GM18861 (cell line): ENCODE measurements around the gene PALM.
"Not testable (repeated sequence)": the region's sequence is repeated elsewhere in the genome, so short reads cannot be mapped to it uniquely, and the experiment has no call there.

Experiments
- ATAC-seq: cut with Tn5 transposase; IDR thresholded peaks from one replicate; pipeline ENCODE4 v1.9.1; 2021; ENCODE audit not compliant: unreplicated experiment

The PALM gene

DNA sequence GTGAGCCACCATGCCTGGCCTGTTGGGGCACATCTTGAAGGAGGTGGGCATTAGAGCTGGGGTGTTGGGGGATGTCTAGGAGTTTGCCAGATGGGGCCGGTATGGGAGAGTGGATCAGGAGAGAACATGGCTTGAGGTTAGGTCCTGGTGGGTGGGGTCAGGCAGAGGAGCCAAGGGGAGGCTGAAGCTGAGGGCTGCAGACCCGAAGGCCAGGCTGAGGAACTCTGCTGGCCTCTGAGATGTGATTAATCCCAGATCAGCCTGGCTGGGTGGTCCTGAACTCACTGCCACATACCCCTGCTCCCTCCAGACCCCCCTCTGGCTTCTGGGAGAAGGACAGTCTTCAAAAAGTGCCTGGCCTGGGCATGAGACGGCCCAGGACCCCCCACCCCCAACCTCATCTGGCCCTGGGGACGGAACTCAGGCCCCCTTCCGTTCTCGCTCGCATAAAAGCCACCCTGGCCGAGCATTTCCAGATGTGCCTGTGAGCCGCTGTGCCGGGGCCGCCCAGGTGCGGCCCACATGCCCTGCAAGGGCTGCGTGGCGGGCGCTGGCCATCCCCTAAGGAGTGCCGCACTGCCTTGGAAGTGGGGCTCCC, 29.8 kb upstream of the PALM start:
- ATAC-seq, result no peak

DNA sequence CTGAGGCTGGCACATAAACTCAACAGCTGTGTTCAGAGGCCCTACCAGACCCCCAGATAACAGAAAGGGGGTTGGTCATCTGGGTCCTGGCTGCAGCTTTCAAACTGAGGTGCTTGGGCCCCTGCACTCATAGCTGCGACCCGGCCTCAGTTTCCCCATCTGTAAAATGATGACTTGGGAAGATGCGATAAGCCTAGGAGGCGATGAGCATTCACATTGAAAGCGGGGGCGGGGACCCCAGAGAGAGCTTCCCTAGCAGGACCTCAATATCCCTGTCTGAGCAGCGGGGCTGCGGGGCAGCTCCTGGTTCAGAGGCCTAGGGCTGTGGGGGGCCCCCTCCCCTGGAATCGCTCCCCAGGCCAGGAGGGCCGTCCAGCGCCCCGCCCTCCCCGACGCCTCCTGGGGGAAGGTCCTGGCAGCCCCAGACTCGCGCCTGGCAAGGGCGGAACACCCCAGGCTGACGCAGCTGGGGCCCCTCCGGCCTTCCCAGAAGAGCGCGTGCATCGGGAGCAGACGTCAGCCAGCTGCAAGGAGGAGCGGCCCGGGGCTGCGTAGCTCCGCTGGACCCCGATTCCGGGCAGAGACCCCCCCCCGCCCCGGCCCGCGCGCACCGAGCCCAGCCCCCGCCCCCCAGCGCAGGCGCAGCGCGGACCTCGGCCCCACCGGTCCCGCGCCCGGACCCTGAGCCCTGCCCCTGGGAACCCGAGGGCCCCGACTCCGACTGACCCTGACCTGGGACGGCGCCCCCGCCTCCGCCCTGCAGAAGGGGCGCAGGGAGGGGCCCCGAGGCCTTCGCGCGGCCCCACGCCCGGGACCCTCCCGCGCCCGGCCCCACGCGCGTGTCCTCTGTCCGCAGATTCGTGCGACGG, 29.1 kb upstream of the PALM start:
- peak; percentile 20 for ATAC-seq

DNA sequence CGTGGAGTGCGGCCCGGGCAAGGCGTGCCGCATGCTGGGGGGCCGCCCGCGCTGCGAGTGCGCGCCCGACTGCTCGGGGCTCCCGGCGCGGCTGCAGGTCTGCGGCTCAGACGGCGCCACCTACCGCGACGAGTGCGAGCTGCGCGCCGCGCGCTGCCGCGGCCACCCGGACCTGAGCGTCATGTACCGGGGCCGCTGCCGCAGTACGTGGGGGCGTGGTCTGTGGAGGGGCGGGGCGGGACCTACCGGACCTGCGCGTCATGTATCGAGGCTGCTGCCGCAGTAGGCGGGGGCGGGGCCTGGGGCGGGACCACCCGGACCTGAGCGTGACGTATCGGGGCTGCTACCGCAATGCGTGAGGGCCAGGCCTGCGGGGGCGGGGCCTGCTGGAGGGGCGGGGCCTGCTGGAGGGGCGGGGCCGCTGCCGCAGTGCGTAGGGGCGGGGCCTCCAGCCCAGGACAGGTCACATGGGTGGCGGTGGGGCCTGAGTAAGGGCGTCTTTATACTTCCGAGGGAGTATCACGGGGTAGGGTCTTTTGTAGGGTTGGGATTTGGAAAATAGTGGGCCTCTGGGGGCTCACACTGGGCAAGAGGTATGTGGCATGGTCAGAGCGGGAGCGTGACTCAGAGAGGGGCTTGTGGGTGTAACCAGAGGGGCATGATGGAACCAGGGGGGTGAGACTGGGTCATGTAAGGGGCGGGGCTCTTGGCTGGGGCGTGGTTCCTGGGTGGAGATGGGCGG, 28.3 kb upstream of the PALM start:
- peak; percentile 63 for ATAC-seq

DNA sequence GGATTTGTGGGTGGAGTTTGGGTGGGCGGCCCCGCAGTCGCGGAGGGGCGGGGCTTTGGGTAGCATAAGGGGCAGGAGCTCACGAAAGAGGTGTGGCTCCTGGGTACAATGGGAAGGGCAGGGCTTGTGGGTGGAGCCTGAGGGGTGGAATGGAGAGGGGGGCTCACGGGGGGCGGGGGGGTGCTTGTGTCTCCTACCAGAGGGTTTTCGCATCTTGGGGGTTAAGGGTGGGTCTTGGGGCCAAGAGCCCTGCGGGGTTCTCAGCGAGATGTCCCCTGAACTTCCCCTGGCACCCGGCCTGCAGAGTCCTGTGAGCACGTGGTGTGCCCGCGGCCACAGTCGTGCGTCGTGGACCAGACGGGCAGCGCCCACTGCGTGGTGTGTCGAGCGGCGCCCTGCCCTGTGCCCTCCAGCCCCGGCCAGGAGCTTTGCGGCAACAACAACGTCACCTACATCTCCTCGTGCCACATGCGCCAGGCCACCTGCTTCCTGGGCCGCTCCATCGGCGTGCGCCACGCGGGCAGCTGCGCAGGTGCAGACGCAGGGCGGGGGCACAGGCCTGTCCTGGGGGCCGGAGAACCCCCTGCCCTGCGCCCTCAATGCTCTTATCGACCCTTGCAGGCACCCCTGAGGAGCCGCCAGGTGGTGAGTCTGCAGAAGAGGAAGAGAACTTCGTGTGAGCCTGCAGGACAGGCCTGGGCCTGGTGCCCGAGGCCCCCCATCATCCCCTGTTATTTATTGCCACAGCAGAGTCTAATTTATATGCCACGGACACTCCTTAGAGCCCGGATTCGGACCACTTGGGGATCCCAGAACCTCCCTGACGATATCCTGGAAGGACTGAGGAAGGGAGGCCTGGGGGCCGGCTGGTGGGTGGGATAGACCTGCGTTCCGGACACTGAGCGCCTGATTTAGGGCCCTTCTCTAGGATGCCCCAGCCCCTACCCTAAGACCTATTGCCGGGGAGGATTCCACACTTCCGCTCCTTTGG, 27.4 kb upstream of the PALM start:
- ATAC-seq, result no peak

DNA sequence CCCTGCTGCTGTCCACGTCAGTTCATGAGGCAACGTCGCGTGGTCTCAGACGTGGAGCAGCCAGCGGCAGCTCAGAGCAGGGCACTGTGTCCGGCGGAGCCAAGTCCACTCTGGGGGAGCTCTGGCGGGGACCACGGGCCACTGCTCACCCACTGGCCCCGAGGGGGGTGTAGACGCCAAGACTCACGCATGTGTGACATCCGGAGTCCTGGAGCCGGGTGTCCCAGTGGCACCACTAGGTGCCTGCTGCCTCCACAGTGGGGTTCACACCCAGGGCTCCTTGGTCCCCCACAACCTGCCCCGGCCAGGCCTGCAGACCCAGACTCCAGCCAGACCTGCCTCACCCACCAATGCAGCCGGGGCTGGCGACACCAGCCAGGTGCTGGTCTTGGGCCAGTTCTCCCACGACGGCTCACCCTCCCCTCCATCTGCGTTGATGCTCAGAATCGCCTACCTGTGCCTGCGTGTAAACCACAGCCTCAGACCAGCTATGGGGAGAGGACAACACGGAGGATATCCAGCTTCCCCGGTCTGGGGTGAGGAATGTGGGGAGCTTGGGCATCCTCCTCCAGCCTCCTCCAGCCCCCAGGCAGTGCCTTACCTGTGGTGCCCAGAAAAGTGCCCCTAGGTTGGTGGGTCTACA, 25.9 kb upstream of the PALM start:
- ATAC-seq, result no peak

DNA sequence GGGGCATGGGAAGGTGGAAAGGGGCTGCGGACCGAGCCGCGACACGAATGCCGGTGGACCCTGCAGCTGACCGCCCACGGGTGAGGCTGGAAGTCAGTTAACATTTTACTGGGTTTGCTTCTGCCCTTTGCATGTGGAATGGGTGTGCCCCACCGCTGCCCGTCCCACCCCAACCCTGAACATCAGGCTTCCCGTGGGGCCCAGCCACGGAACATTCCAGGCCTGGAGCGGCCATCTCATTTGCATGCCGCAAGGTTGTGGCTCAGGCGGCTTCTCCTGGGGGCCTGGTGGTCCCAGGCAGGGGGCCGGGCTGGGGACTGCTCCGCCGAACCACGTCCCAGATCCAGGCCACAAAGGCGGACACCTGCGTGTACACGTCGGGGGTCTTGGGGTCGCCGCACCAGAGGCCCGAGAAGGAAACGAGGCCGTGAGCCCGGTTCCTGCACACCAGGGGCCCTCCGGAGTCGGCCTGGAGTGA, 23.2 kb upstream of the PALM start:
- no peak for ATAC-seq

DNA sequence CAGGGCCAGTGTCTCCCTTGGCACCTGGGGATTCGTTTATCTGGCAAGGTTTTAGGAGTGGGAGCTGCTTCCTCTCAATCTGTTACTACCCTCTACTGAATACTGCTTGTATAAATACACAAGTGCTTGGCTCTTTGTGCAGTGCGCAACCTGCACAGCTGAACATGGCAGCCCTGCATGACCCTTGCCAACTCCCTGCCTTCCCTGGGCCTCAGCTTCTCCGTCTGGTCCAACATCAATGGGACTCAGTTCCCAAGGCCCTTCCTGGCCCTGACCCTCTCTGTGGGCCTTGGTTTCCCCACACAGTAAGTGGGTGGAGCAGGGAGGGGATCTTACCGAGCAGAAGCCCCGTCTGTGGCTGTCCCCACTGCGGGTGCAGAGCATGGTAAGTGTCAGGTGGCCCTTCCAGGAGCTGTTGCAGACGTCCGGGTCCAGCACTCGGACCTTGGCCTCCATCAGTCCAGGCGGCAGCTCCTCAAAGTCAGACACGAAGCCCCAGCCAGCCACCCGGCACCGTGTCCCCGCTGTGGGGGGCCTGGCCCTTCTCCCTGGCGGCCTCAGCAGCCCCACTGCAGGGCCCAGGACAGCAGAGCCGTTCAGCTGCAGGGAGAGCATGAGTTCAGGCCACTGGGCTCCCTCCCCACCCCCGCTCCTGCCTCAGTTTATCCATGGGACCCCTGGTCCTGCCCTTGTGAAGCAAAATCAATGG, 22.0 kb upstream of the PALM start:
- ATAC-seq, result no peak

DNA sequence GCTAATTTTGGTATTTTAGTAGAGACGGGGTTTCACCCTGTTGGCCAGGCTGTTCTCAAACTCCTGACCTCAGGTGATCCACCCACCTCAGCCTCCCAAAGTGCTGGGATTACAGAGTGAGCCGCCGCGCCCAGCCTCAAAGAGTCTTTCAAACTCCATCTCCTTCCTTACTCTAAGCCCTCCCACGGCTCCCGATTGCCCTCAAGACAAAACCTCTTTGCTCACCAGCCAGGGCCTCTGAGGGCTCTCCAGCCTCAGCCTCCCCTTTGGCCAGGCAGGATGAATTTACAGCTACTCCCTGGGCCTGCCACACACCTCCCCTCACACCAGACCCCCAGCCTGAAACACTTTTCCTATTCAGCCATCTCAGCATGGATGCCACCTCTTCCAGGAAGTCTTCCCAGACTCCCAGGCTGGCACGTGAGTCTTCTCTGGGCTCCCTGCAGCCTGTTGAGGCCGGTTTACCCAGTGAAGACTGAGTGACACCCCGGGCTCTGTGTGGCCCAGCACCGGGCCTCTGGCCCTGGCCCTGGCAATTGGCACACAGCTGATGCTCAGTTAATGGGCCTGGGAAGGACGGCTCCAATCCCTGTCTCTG, 21.1 kb upstream of the PALM start:
- ATAC-seq, result no peak

DNA sequence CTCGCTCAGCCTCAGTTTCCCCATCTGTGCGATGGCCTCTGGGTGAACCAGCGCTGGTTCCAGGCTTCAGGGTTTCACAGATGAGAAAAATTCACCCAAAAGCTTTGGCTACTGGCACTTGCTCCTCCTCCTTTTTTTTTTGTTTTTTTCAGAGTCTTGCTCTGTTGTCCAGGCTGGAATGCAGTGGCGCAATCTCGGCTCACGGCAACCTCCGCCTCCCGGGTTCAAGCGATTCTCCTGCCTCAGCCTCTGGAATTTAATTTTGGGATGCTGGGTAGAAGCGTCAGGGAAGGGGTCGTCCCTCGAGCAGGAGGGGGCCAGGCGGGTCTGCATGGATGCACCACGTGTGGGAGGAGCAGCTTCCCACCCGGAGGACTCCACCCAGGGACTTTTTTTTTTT, 20.5 kb upstream of the PALM start:
- ATAC-seq, result no peak

DNA sequence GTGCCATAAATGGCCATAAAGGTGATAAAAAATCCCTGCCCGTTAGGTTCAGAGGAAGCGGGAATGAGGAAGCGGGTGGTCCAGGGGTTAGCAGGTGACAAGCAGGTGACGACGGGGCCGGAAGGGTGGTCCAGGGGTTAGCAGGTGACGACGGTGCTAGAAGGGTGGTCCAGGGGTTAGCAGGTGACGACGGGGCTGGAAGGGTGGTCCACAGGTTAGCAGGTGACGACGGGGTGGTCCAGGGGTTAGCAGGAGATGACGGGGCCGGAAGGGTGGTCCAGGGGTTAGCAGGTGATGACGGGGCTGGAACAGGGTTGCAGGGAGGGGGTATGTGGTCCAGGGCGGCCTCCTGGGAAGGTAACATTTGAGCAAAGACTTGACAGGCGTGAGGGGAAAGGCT, 19.7 kb upstream of the PALM start:
- no peak for ATAC-seq

DNA sequence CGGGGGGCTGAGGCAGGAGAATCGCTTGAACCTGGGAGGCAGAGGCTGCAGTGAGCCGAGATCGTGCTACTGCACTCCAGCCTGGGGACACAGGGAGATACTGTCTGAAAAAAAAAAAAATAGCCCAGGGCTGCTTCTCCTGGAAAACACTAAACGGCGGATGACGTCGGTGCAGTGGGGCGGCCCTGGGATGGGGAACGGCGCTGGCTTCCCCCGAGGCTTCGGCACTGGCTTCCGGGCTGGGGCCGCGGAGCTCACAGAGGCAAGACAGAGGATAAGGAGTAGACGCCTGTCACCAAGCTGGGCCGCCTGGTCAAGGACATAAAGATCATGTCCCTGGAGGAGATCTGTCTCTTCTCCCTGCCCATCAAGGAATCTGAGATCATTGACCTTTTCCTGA, 18.5 kb upstream of the PALM start:
- no peak for ATAC-seq

DNA sequence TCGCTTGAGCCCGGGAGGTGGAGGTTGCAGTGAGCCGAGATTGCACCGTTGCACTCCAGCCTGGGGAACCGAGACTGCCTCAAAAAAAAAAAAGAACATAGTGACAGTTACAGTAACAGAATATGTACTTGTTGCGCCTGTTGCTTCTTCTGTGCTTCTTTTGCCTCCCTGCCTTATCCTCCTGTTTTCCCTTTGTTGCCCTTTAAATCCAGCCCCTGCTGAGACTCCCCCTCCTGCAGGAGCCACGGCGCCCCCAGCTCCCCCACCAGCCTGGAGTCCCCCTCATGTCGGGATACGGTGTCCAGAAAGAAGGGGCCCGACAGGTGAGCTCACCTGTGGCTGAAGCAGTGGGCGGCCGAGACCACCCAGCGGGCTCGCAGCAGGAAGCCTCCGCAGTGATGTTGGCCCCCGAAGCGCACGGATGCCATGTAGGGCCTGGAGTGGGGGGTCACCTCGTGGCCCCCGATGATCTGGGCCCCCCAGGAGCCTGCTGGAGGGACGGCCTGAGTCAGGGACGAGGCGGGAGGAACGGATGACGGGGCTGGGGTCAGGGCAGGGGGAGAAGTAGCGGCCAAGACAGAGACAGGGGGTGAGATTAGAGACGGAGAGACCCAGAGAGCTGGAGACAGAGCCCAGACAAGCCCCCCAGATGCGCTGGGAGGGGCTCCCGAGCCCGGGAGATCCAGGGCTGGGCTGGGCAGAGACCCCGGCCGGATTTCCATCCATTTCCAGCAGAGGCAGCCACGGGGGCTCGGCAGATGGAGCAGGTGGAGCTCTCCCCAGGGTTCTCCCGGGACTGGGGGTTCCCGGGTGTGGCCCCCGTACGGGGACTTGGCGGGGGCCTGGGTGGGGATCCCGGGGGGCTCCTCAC, 14.0 kb upstream of the PALM start:
- ATAC-seq, result no peak

DNA sequence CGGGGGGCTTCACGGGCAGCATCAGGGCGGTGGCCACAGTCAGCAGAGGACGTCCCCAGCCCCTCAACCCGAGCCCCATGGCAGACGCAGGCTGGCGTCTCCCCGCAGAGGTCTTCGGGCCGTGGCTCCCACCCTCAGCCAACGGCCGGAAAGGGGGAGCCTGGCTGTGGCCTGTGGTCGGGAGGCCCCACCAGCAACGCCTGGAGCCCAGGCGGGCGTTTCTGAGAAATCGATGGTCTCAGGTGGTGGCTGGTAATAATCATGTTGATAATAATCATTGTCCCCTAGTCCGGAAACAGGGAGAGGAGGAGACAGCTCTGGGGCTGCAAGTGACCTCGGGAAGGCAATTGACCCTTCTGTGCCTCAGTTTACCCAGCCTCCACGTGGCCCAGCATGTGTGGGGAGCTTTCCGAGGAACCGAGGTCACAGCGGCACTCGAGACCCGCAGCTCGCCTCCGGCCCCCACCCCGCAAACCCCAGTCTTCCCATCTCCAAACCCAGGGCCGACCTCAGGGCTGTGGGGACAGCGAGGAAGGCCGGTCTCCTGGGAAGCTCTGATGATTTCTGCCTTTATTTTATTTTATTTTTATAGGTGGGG, 13.3 kb upstream of the PALM start, which contains the start of gene PRSS57:
Gene PRSS57 (minus strand): TSS at position 101 of the 598 bp plus-strand sequence. CDS start 22 bp downstream, at position 79.
- no peak for ATAC-seq

DNA sequence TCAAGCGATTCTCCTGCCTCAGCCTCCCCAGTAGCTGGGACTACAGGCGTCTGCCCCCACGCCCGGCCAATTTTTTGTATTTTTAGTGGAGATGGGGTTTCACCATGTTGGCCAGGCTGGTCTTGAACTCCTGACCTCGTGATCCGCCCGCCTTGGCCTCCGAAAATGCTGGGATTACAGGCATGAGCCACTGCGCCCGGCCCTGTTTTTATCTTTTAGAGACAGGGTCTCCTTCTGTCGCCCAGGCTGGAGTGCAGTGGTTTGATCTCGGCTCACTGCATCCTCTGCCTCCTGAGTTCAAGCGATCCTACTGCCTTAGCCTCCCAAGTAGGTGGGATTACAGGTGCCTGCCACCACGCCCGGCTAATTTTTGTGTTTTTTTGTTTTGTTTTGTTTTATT, 10.2 kb upstream of the PALM start:
- ATAC-seq, result not testable (repeated sequence)

DNA sequence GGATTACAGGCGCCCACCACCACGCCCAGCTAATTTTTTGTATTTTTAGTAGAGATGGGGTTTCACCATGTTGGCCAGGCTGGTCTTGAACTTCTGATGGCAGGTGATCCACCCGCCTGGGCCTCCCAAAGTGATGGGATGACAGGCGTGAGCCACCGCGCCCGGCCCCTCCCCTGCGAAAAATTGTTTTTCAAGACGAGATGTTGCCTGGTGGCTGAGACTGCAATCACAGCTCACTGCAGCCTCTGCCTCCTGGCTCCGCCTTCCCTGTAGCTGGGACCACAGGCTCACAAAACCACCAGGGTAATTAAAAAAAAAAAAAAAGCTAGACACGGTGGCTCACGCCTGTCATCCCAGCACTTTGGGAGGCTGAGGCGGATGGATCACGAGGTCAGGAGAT, 8.8 kb upstream of the PALM start:
- ATAC-seq, result not testable (repeated sequence)

DNA sequence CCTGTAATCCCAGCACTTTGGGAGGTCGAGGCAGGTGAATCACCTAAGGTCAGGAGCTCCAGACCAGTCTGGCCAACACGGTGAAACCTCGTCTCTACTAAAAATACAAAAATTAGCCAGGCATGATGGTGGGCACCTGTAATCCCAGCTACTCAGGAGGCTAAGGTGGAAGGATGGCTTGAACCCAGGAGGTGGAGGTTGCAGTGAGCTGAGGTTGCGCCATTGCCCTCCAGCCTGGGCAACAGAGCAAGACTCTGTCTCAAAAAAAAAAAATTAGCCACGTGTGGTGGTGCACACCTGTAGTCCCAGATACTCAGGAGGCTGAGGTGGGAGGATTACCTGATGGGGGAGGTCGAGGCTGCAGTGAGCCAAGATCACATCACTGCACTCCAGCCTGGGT, 5.9 kb upstream of the PALM start:
- not testable (repeated sequence) for ATAC-seq

DNA sequence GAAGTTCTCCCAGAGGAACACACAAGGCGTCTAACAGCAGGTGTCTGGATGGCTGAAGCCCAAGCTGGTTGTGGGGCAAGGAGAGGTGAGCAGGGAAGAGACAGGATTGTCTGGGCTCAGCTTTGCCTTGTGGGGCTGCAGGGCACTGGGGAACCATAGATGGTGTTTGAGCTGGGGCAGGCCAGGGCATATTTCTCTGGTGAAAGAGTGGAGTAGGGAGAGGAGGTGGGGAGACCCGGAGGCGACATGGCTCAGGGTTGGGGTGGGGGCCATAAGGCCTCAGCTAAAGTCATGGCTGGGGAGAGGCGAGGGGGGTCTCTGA, 5.4 kb upstream of the PALM start:
- ATAC-seq, result no peak
